NB4 (cell line): ENCODE measurements around the gene SMARCAL1.

Source experiments
- MYC ChIP-seq: IDR thresholded peaks from 2 replicates; pipeline ENCODE4 v1.6.1; 2011; ENCODE audit warnings: low read depth, low read length
- POLR2A ChIP-seq: IDR thresholded peaks from 2 replicates; pipeline ENCODE4 v1.6.1; 2011; ENCODE audit warnings: mild to moderate bottlenecking; ENCODE audit not compliant: insufficient read length; ENCODE audit errors: extremely low read depth
- TF ChIP-seq, protein P1 (sequence below): IDR thresholded peaks from one replicate; pipeline ENCODE4 v1.5.1; 2012; ENCODE audit warnings: low read depth, low read length
- TF ChIP-seq, protein P2 (sequence below): IDR thresholded peaks from 2 replicates; pipeline ENCODE4 v1.6.1; 2011; ENCODE audit warnings: low read depth, low read length

DNA sequence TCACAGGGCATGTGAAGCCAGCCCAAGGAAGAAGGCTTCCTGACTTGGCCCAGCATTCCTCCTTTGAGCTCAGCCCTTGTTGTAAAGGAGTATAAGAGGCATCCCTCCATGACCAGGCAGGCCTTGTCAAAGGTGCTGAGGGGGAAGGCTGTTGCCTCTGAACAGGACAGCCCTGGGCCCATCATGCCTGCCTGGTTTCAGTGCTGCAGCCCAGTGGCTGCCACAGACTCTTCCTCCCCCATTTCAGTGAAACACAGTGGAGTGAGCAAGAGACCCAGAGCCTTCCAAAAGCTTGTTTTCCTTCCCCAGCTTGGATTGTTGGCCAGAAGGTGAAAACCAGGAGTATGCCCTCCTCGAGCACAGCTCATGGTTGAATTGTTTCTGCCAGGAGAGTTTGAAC lies 66.5 kb downstream of the SMARCAL1 start:
- TF ChIP-seq, protein P1, sequence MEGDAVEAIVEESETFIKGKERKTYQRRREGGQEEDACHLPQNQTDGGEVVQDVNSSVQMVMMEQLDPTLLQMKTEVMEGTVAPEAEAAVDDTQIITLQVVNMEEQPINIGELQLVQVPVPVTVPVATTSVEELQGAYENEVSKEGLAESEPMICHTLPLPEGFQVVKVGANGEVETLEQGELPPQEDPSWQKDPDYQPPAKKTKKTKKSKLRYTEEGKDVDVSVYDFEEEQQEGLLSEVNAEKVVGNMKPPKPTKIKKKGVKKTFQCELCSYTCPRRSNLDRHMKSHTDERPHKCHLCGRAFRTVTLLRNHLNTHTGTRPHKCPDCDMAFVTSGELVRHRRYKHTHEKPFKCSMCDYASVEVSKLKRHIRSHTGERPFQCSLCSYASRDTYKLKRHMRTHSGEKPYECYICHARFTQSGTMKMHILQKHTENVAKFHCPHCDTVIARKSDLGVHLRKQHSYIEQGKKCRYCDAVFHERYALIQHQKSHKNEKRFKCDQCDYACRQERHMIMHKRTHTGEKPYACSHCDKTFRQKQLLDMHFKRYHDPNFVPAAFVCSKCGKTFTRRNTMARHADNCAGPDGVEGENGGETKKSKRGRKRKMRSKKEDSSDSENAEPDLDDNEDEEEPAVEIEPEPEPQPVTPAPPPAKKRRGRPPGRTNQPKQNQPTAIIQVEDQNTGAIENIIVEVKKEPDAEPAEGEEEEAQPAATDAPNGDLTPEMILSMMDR: no peak
- TF ChIP-seq POLR2A (no peak), MYC (no peak)
- TF ChIP-seq, protein P2, sequence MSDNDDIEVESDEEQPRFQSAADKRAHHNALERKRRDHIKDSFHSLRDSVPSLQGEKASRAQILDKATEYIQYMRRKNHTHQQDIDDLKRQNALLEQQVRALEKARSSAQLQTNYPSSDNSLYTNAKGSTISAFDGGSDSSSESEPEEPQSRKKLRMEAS: no peak
